GM19035 (cell line): ENCODE measurements around the gene UBE2V1.
"Not testable (repeated sequence)": the region's sequence is repeated elsewhere in the genome, so short reads cannot be mapped to it uniquely, and the experiment has no call there.

Experiments
- ATAC-seq: cut with Tn5 transposase; IDR thresholded peaks from one replicate; pipeline ENCODE4 v1.9.1; 2021; ENCODE audit not compliant: unreplicated experiment

Gene UBE2V1

DNA sequence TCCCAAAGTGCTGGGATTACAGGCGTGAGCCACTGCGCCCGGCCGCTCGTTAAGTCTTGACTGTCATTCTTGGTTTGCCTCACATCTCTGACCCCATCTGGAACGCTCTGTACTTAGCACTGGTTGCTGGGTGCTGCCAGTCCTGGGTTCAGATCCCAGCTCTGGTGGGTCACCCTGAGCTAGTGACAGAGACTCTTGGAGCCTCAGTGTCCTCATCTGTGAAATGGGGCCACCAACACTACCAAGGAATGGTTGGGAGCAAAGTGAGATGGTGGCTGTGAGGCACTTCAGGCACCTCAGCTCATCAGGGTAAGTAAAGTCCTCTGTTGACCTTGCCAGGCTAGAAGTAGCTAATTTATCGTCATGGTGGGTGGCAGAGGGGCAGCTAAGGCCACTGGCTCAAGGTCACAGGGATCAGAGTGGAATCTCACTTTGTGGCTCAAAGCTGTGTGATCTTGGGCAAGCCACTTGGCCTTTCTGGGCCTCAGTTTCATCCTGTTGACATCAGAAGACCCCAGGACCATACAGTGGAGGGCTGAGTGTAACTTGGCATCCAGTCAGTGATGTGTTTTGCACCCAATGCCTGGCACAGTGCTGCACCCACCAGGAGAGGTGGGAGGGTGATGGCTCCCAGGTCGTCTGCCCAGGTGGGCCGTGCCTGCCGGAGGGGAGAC lies 46.7 kb downstream of the UBE2V1 start:
- ATAC-seq = no peak

DNA sequence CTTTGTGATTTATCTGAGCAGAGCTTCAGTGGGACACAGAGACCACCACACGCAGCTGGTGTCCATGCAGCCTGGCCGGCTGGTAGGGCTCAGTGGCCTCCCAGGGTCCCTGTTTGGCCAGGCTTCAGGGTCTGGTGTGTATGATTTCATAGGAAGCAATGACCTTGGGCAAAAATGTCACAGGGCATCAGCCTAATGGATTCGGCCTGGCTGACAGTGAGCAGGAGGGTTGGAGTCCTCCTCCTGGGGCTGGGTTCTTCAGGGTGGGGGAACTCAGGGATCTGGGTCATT lies 47.7 kb downstream of the UBE2V1 start:
- ATAC-seq = no peak

DNA sequence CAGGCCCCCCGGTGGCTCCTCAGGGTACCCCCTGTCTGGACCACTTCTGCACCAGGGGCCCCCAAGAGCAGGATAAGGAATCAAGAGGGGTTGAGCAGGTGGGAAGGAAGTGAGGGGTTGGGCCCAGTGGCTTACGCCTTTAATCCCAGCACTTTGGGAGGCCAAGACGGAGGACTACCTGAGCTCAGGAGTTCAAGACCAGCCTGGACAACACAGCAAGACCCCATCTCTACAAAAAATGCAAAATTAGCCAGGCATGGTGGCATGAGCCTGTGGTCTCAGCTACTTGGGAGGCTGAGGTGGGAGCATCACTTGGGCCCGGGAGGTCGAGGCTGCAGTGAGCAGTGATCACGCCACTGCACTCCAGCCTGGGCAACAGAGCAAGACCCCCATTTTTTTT lies 49.2 kb downstream of the UBE2V1 start:
- not testable (repeated sequence) for ATAC-seq

DNA sequence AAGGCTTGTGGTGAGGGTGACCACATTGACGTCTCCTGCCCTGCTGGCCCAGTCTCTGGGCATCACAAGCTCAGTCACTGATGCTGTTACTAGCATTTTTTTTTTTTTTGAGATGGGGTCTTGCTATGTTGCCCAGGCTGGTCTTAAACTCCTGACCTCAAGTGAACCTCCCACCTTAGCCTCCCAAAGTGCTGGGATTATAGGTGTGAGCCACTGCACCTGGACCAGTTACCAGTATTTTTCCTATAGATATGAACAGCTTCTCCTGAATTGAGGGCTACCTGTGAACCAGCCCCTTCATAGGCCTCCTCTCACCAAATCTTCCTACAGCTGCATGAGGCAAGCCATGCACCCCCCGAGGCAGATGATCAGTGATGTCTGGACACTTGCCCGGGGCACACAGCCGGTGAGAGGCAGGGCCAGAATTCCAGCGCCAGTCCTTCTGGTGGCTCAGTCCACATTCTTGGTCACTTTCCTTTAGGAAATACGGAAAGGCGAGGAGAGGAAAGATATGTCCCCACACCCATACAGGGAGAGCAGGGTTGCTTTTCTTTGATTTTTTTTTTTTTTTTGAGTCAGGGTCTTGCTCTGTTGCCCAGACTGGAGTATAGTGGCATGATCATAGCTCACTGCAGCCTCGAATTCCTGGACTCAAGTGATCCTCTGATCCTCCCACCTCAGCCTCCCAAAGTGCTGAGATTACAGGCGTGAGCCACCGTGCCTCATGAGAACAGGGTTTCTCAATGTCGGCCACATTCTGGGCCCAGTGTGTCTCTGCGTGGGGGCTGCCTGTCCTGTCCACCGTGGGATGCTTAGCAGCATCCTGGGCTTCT lies 50.7 kb downstream of the UBE2V1 start:
- ATAC-seq = no peak

DNA sequence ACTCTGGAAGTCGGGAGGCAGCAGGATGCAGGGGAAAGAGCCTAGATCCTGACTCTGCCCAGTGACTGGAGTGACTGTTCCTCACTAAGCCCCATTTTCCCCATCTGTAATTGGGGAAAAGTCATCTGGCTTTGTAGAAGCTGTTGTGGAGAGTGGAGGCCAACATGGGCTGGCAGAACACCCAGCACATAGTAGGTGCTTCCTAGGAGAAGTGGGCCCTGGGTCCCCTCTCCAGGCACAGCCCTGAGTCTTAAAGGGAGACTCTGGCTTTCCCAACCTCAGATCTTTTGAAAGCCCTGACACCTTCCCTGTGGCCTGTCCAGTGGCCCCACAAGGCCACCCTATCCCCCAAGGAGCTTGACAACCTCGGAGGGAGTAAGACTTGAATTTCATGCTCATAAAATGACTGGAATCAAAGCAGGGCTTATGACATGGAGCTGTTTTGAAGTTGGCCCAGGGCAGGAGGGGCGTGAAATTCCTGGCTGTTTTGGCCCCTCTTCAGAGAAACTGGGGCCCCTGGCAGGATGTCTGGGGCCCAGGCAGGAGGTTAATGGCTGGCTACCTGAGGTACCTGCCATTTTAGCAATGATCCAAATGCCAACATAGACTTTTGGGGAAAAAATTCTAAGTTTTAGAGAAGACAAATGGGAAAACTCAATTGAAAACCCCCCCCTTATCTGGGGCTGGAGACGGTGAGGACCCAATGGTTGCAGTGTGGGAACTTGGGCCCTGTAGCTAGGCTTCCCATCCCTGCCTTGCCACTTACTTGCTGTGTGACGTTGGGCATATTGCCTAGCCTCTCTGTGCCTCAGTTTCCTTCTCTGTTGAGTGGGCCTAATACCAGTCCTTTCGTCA lies 51.6 kb downstream of the UBE2V1 start:
- no peak for ATAC-seq

DNA sequence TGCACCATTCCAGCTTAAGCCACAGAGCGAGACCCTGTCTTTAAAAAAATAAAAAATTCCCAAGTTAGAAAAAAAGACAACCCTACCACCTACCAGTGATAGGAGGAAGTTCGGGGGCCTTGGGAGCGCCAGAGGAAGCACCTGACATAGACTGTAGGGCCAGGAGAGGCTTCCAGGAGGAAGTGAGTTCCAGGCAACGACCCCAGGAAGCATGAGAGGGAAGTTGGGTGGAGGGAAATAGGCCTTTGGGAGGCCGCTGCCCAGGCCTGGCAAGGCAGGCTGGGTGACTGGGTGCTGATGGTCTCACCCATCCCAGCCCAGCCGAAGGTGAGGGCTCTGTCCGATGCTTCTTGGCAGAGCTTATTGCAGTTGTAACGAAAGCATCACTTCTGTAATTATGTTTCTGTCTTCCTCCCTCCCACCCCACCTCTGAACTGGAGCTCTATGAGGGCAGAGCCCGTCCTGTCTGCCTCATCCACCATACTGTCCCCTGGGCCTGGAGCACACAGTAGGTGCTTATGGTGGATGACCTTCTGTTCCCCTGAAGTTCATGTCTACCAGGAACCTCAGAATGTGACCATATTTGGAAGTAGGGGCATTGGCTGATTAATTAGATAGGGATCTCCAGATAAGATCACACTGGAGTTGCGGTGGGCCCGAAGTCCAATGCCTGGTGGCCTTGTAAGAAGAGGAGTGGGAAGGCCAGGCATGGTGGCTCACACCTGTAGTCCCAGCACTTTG lies 54.1 kb downstream of the UBE2V1 start:
- no peak for ATAC-seq

DNA sequence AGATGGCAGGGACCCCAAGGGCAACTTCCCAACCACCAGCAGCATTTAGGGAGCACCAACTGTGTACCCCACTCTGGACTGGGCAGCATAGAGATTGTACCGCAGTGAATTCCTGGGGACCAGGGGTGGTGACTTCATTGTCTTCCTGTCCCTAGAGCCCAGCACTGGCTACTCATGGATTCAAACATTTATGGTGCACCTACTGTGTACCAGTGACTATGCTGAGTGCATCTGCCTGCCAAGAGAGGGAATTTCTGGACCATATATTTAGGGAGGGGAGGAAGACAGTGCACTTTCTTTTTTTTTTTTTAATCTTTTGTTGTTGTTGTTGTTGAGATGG lies 55.3 kb downstream of the UBE2V1 start:
- ATAC-seq = no peak

DNA sequence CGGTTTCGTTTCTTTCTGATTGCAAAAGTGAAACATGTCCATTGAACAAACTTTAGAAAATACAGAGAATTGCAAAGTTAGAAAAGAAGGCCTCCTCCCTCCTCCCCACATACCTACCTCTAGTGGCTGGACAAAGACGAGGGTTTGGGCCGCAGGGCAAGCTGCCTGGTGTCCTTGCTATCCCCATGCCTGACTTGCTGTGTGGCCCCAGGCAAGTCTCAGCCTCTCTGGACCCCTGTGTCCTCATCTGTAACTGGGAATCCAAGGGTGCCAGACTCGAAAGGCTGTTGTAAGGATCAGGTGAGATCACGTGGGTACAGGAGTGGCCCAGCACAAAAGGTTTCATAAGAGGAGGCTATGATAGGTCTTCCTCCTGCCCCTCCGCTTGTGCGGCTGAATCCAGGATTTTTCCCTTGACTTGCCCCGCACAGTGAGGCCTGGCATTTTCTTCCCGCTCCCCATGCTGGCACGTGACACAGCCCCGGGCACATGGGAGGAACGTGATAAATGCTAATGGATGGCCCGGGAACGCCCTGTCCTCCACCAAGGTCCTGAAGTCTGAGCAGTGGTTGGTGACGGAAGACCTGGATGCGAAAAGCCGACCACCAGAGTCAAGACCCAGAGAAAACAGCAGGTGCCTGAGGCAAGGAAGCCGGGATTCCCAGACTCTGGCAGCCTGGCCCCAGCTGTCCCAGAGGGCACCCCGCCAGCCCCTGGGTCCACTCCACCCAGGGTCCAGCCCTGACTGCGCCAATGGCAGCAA lies 55.8 kb downstream of the UBE2V1 start:
- no peak for ATAC-seq

DNA sequence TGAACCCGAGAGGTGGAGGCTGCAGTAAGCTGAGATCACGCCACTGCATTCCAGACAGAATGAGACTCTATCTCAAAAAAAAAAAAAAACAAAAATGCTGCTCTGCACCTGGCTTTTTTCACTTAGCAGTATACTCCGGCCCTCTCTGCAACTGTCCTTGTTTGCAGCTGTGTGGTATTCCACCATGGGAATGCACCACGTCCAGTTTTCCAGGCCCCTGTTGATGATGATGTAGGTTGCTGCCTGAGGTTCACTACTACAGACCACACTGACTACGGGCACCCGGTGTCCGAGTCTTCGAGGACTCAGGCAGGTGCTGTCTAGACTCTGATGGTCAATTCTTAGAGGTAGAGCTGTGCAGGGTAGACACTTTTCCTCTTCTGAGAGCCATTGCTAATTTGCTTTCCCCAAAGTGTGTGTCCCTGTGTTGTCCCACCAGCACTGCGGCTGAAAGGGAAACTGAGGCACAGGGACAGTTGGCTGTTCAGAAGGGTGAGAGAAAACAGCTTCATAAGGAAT lies 56.5 kb downstream of the UBE2V1 start:
- no peak for ATAC-seq

DNA sequence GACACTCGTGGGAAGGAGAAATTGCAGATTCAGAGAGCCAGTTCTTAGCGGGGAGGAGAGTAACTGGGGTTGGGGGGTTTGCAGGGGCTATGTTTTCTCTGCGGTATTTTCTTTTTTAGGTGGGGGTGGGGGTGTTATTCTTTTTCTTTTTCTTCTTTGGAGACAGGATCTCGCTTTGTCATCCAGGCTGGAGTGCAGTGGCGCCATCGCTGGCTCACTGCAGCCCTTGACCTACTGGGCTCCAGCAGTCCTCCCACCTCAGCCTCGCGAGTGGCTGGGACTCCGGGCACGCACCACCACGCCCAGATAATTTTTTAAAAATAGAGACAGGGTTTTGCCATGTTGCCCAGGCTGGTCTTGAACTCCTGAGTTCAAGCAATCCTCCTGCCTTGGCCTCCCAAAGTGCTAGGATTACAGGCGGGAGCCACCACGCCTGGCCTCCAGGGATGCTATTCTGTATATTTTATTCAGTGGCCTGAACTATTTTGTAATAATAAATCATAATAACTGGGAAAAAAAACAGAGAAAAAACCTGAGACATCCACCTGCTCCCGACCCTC lies 57.3 kb downstream of the UBE2V1 start:
- no peak for ATAC-seq

DNA sequence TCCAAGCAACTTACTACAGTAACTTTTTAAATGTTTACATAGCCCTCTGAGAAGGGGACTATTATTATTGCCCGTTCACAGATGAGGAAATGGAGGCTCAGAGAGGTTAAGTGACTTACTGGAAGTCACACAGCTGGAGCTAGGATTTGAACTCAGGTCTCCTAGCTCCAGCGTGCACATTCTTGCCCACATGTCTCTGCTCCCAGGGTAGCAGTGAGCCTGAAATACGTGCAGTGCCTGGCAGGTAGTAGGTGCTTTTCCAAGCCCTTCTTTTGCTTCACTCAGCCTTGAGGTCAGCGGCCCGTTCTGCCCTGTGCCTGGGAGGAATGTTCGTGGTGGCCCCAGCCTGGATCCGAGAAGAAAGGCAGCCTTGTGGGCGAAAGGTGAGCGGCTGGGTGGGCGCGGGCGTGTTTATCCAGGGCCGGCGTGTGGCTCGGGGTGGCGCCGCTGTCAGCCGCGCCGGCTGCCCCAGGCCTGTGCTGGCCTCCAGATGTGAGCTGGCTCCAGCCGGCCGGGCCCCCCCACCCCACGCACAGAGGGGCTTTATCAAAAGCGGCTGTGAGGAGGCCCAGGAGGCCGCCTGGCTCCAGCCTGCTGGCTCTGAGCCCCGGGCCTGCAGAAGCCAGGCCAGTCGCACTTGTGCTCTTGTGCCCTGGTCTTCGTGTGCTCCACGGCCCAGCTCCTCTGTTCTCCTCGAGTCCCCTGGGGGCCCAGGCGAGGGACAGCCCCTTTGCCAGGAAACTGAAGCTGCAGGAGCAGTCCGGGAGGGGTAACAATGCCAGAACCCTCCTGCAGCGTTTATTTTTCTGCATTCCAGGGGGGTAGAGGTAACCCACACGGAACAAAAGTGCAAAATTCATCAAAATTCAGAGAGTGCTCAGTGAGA lies 58.1 kb downstream of the UBE2V1 start:
- ATAC-seq = no peak

DNA sequence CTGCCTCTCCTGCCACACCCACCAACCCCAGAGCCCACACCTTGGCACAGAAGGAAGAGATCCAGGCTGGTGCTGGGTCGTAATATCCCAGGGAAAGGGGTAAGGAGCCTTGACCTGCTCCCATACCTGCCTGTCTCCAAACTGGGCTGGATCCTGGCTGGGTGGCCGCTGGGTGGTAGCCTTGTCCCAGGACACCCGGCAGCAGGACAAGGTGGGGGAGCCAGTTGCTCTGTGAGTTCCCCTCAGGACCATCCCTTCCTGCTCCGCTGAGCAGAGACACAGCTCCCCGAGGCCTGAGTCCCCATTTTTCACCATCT lies 58.8 kb downstream of the UBE2V1 start:
- no peak for ATAC-seq

DNA sequence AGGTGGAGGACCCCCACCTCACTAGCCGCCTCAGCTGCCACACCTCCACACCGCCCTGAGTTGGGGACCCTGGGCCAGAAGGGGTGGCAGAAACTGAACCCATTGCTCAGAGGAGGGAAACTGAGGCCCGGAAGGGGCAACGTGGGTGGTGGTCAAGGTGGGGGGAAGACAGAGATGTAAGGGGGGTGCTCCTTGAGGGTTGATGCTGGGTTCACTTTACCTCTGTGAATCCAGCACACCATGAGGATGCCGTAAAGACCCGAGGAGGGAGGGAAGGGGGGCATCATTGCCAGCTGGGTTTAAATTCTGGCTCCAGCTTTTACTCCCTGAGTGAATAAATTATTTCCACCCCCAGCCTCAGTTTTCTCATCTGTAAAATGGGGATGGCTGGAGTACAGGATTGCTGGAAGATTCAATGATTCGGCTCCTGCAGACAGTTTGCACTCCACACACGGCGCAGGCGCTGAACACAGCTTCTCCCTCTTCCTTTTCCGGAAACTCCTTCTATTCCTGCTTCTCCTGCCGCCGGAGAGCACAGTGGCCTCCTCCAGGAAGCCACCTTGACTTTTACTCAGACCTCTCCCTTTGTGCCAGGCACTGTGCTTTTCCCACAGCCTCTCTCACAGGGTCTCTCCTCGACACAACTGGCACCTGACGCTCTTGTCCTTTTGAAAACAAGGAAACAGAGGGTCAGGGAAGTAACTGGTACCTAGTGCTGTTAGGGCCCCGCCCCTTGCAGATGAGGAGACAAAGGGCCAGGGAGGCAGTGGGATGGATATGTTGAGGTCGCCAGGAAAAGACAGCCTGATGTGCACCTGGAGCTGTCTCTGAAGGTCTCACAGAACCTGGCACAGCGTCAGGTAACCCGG lies 59.4 kb downstream of the UBE2V1 start:
- no peak for ATAC-seq

DNA sequence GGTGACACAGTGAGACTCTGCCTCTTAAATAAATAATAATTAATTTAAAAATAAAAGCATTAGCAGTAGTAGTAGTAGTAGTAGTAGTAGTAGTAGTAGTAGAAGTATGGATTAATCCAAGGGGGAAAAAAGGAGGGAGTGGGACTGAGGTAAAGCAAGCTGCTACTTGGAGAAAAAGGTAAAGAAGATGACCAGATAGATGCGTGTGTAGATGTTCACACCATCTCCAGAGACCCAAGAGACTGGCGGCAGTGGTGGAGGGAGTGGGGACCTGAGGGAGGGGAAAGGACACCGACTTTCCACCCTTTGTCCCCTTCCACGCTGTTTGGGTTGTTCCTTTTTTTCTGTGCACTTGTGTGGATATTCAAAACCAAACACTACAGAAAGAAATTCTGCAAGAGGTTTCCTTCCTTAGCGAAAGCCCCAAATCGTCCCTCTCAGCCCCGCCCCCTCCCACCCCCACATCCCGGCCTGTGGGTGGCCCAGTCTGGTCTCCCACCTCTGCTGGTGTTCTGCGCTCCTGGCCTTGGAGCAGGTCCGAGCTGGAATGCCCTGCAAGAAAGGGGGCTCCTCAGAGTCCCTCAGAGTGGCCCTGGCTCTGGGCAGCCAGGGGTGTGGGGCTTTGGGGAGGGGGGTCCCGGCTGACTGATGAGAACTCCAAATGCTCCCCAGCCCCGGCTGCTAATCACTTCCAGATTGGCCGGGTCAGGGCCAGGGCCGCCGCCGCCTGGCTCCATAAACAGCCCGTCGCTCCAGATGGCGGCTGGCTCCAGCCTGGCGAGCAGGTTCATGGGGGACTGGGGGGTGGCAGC lies 60.2 kb downstream of the UBE2V1 start:
- no peak for ATAC-seq

DNA sequence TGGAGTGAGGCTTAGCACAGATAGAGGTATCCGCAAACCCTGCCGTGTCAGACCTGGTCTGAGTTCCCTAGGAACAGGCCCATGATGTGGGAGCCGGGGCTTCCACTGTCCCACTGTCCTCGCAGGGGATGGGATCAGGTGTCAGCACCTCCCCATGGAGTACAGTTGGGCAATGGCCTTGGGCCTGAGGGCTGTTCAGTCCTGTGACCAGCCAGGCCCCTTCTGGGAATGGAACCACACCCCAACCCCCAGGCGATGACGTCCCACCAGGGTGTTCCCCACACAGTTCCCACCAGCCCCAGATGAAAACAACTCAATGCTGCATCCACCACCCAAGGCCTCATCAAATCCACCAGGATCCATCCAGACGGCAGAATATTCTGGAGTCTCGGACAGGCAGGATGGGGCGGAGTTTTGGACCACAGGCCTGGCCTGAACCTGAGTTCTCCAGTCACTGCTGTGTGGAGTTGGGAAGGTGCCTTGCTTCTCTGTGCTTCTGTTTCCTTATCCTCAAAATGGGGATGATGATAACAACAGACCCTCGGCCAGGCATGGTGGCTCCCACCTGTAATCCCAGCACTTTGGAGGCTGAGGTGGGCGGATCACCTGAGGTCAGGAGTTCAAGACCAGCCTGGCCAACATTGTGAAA lies 62.2 kb downstream of the UBE2V1 start:
- ATAC-seq = no peak

DNA sequence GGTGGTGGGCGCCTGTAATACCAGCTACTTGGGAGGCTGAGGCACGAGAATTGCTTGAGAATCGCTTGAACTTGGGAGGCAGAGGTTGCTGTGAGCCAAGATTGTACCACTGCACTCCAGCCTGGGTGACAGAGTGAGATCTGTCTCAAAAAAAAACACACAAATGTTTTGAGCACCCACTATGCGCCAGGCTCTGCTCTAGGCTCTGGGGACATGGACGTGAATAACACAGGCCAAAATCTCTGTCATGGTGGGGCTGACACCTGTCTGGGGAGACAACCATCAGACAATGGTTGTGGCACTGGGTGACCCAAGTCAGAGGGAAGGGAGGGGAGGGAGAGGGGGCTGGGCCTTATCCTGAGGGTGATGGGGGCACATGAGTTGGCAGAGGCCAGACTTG lies 62.7 kb downstream of the UBE2V1 start:
- ATAC-seq = no peak

DNA sequence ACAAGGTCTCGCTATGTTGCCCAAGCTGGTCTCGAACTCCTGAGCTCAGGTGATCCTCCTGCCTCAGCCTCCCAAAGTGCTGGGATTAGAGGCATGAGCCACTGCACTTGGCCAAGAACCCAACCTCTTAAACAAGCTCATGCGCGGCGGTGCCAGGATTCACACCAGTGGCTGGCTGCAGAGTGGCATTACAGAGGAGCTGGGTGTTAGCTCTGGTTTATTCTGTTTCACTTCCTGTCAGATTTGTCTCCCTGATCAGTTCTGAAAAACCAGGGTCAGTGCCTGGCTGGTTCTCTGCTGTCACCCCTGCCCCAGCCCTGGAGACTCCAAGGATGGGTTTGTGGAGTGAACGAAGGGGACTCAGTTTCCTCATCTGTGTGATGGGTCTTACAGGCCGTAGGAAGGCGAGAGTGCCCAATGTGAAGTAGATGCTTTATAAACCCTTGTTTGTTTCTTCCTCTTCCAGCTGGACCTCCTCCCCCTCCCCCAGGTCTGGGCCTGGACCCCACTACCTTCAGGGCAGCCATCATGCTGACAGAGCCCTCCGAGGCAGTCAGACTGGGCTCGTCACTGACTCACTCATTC lies 63.4 kb downstream of the UBE2V1 start:
- no peak for ATAC-seq
